GM18951 (cell line): Measurements from ENCODE around the gene ABCC12.

Source experiments
- POLR2A ChIP-seq: IDR thresholded peaks from 4 replicates; pipeline ENCODE4 v1.6.1; 2011; ENCODE audit warnings: mild to moderate bottlenecking; ENCODE audit not compliant: insufficient read length, insufficient read depth; ENCODE audit errors: extremely low read depth
- in situ Hi-C: fragments of 300-500 bp; cut with MboI; formaldehyde crosslinking; loops from one replicate; pipeline ENCODE4 v1.12.0; 2022; ENCODE audit warnings: low sequenced_read_pairs, mixed read lengths, inconsistent platforms; ENCODE audit not compliant: unreplicated experiment

Gene ABCC12

DNA sequence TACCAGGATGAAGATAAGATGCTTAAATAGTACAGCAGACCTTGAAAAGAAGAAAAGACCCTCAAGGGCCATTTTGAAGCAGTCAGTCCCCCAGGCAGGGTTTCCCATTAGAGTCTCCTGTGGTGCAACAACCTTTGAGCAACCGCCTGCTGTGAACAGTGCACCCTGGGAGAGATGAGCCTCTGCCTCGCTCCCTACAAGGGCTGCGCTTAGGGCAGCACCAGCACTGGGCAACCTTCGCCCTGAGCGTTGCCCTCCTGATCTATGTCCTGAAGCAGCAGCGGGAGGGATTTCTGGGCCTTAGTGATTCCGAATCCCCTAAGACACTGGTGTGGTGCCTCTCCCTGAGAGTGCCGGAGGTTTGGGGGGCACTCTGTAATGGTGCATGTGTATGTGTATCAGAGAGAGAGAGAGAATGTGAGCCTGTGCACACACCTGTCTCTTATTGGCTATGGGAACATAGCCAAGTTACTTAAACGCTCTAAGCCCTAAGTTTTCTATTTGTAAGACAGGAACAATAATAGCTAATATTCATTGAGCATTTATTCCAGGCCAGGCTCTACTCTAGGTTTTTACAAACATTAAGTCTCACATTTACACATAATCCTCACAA, 25.2 kb upstream of the ABCC12 start:
- TF ChIP-seq POLR2A = no peak
- in situ Hi-C loops = no loop called here

GRCh38 chr16:48176635-48177408, 21.0 kb upstream of the ABCC12 start:
- in situ Hi-C loops = no loop called here
- TF ChIP-seq POLR2A = no peak

GRCh38 chr16:48173889-48174288, 18.1 kb upstream of the ABCC12 start:
- in situ Hi-C loops = no loop called here
- no peak for TF ChIP-seq POLR2A

GRCh38 chr16:48172682-48173081, 16.9 kb upstream of the ABCC12 start:
- TF ChIP-seq POLR2A = no peak
- in situ Hi-C loops = no loop called here

DNA sequence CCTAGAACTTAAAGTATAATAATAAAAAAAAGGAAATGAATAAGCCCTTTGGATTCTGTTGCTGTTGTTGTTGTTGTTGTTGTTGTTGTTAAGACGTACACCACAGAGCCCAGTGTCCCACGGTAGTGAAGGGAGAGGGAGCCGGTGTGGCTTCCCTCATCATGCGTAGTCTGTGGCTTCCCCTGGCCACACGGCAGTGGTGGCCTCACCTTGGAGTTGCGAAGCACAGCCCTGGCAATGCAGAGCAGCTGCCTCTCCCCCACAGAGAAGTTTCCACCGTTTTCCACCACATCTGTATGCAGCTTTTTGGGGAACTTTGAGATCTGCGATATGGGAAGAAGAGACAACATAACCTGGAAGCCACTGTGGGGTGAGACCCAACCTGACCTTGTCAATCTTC, 14.1 kb upstream of the ABCC12 start:
- no peak for TF ChIP-seq POLR2A
- in situ Hi-C loops = loop anchor here (10.0 kb wide), 1 partner anchor 1225 kb away; no protein-coding TSS in a partner anchor

- in situ Hi-C loops = loop anchor here (10.0 kb wide), 1 partner anchor 1223 kb away; no protein-coding TSS in a partner anchor
- TF ChIP-seq POLR2A = no peak
These were observed 12.3 kb upstream of the ABCC12 start for GRCh38 chr16:48168075-48168474.

DNA sequence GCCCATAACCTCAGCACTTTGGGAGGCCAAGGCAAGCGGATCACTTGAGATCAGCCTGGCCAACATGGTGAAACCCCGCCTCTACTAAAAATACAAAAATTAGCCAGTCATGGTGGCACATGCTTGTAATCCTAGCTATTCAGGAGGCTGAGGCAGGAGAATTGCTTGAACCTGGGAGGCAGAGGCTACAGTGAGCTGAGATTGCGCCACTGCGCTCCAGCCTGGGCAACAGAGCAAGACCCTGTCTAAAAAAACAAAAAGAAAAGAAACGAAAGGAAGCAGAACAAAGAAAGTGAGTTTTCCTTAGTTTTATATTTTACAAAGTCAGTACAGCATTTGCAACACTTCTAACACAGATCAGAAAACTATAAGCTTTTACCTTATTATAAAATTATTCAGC, 10.8 kb upstream of the ABCC12 start:
- in situ Hi-C loops = loop anchor here (10.0 kb wide), 1 partner anchor 1222 kb away; no protein-coding TSS in a partner anchor

DNA sequence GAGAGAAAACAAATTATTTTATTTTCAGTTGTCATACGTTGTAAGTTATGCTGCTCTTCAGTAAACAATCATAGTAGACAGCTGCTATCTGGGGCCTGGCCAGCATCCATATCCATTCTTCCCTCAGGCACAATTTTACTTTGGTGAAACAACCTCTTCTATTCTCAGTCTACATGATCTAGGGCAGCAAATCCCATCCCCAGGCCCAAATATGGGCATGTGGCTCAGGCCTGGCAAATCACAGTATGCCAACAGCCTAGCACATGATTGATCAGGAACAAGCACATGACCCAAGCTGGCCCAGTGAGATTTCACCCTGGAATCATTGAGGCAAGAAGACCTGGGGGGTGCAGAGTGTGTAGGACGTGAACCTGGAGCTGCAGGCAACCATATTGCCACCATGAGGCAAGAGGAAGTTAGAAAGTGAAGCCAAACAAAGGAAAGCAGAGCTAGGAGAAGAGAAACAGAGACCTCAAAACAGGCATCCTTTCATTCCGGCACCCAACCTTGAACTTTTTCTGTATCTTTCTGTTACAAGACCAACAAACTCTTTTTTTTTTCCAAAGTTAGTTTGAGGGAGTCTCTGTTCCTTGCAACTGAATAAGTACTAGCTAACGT, 10.3 kb upstream of the ABCC12 start:
- no peak for TF ChIP-seq POLR2A
- in situ Hi-C loops = loop anchor here (10.0 kb wide), 1 partner anchor 1221 kb away; no protein-coding TSS in a partner anchor

DNA sequence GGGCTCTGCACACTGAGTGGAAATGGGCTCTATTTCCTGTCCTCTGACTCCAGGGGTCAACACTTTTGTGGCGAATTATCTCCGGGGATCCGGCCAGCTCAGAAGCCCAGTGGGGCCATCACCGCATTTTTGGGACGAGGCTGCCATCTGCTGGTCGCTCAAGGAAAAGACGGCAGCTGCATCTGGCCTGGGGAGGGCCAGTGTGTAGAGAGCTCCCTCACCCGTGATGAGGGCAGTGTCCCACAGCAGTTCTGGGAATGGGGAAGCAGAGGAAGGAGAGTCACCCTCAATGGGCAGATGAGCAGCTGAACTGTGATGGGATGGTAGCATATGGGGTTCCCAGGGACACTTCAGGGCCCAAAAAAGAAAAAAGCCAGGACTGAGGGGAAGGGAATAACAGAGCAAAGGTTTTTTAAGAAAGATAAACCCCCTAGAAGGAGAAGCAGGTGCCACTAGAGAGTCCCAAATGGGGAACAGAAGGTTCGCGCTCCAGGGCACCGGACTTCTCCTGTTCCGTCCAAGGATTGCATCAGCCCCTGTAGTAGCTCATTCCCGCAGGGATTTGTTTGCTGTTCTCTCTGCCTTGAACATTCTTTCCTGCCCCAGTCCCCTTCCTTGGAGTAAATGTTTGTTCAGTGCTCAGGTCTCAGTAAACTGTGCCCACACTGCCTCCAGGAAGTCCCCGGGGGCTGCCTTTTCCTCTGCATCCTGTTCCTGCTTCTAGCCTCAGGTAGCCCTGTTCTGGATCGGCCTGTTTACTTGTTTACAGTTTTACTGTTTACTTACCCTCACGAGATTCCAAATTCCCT, 9.3 kb upstream of the ABCC12 start:
- in situ Hi-C loops = loop anchor here (10.0 kb wide), 1 partner anchor 1220 kb away; no protein-coding TSS in a partner anchor
- no peak for TF ChIP-seq POLR2A

GRCh38 chr16:48162839-48163410, 7.1 kb upstream of the ABCC12 start:
- no peak for TF ChIP-seq POLR2A
- in situ Hi-C loops = loop anchor here (10.0 kb wide), 1 partner anchor 1218 kb away; no protein-coding TSS in a partner anchor

DNA sequence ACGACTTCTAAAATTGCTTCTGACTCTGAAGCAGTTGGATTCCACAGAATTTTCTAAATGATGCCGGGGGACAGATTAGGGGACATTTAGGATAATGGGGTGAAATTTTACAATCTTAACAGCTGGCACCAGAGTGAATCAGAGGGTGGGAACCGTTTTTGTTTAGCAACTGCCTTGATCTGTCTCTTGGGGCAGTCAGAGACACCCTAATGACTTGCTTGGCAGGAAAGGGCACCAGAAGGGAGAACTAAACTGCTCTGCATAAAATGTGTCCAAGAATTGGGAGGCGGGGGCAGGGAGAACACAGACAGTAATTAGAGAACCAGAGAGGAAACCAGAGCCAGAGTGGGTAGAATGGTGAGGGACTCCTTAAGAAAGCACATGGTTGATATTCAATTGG, 6.1 kb upstream of the ABCC12 start:
- in situ Hi-C loops = loop anchor here (10.0 kb wide), 1 partner anchor 1217 kb away; no protein-coding TSS in a partner anchor
- no peak for TF ChIP-seq POLR2A

DNA sequence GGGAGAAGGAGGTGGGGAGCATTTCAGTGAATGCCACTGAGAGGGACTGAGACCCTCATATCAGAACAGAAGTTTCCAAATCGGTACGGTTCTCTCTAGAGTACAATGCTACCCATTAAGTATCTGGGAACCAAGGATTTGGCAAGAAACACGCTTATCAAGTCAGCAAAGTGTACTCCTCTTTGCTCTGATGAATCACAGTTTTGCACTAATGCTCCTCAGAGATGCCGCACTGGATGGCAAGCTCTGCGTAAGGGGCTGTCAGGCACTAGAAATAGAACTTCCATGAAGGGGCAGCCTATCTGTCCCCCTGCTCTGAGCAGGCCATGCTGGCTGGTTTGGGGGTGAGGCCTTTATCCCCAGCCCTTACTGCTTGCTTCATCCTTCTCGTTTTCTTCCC, 4.8 kb upstream of the ABCC12 start:
- TF ChIP-seq POLR2A = no peak

More for the DNA sequence above, 4.8 kb upstream of the ABCC12 start:
- in situ Hi-C loops = loop anchor here (10.0 kb wide), 1 partner anchor 1216 kb away; no protein-coding TSS in a partner anchor
